A172 (cell line): Measurements from ENCODE around the gene CACNA1H. TPM values are rescaled to one million over a fixed set of nuclear protein-coding genes. Genes with fewer than 3 reads are reported as not detected.

ENCODE experiments used
- DNase-seq: peaks from one replicate; pipeline ENCODE4 v3.0.0-alpha.2; 2015; ENCODE audit warnings: low spot score
- total RNA-seq: library from RNA; depleted of rRNA; stranded (reverse); fragments of >200 nt; shearing (Covaris generic); gene quantifications from 2 replicates; pipeline ENCODE4 v1.2.3, GENCODE V29; 2014

The CACNA1H gene
- total RNA-seq, 1 experiment from 2014 or later: 3.4 TPM

- DNase-seq: no peak
Observed at GRCh38 chr16:1141716-1142115, 11.2 kb upstream of the CACNA1H start.

- no peak for DNase-seq
Observed at GRCh38 chr16:1142911-1143310, 10.0 kb upstream of the CACNA1H start.

- DNase-seq: no peak
Observed at GRCh38 chr16:1143761-1144450, 9.0 kb upstream of the CACNA1H start.

GRCh38 chr16:1144476-1145382 is 8.2 kb upstream of the CACNA1H start:
- DNase-seq: no peak

GRCh38 chr16:1145383-1146100 is 7.4 kb upstream of the CACNA1H start:
- DNase-seq: no peak

GRCh38 chr16:1146409-1146808 is 6.5 kb upstream of the CACNA1H start:
- no peak for DNase-seq

GRCh38 chr16:1147027-1147426 is 5.9 kb upstream of the CACNA1H start:
- DNase-seq: no peak

- no peak for DNase-seq
Observed at GRCh38 chr16:1149101-1149636, 3.7 kb upstream of the CACNA1H start.

- no peak for DNase-seq
Observed at GRCh38 chr16:1150511-1150982, 2.4 kb upstream of the CACNA1H start.

- no peak for DNase-seq
Observed at GRCh38 chr16:1151424-1152122, 1.3 kb upstream of the CACNA1H start.

- DNase-seq: no peak
Observed at GRCh38 chr16:1152123-1152638, 725 bp upstream of the CACNA1H start.

- no peak for DNase-seq
Observed at GRCh38 chr16:1153480-1154160, 714 bp downstream of the CACNA1H start.

- no peak for DNase-seq
Observed at GRCh38 chr16:1154291-1154886, 1.5 kb downstream of the CACNA1H start.

- no peak for DNase-seq
Observed at GRCh38 chr16:1154887-1155331, 2.0 kb downstream of the CACNA1H start.

GRCh38 chr16:1155353-1156054 is 2.6 kb downstream of the CACNA1H start:
- DNase-seq: no peak

GRCh38 chr16:1156055-1156982 is 3.4 kb downstream of the CACNA1H start:
- DNase-seq: no peak

GRCh38 chr16:1156983-1157638 is 4.2 kb downstream of the CACNA1H start:
- no peak for DNase-seq
